A549 (cell line): ENCODE results near the gene RGS21.

Experiments used
- BHLHE40 ChIP-seq: IDR thresholded peaks from 2 replicates; pipeline ENCODE4 v1.6.1; 2012; ENCODE audit warnings: low read depth, low read length, inconsistent platforms
- EP300 ChIP-seq, 2 experiments: fragments of >200 bp; sonication (Bioruptor Twin); formaldehyde crosslinking; IDR thresholded peaks; 2 replicates in 1 of 2; 3 replicates in 1 of 2; pipeline ENCODE4 v1.6.1; 2016 to 2017
- HDAC2 ChIP-seq: fragments of 200-600 bp; sonication (generic); IDR thresholded peaks from 2 replicates; pipeline ENCODE4 v1.6.1; 2016
- JUN ChIP-seq, 2 experiments: fragments of >200 bp; sonication (Bioruptor Twin); formaldehyde crosslinking; IDR thresholded peaks; 2 replicates in 1 of 2; 3 replicates in 1 of 2; pipeline ENCODE4 v1.6.1; 2016 to 2017
- POLR2A ChIP-seq: IDR thresholded peaks from 2 replicates; pipeline ENCODE4 v1.6.1; 2012; ENCODE audit warnings: mild to moderate bottlenecking, low read length
- RCOR1 ChIP-seq: fragments of 150-350 bp; IDR thresholded peaks from 2 replicates; pipeline ENCODE4 v1.6.1; 2014; ENCODE audit warnings: antibody characterized with exemption, low read length, low read depth
- TF ChIP-seq, protein P1 (sequence below): fragments of >200 bp; sonication (Bioruptor Twin); formaldehyde crosslinking; IDR thresholded peaks from 3 replicates; pipeline ENCODE4 v1.5.1; 2016
- TF ChIP-seq, protein P2 (sequence below): fragments of 200-600 bp; sonication (generic); IDR thresholded peaks from 2 replicates; pipeline ENCODE4 v1.6.1; 2016; ENCODE audit warnings: antibody characterized with exemption, mild to moderate bottlenecking, moderate library complexity
- TF ChIP-seq, protein P3 (sequence below): IDR thresholded peaks from 2 replicates; pipeline ENCODE4 v1.6.1; 2012

GRCh38 chr1:192376374-192376773 lies 59.6 kb downstream of the RGS21 start:
- TF ChIP-seq, protein P1, sequence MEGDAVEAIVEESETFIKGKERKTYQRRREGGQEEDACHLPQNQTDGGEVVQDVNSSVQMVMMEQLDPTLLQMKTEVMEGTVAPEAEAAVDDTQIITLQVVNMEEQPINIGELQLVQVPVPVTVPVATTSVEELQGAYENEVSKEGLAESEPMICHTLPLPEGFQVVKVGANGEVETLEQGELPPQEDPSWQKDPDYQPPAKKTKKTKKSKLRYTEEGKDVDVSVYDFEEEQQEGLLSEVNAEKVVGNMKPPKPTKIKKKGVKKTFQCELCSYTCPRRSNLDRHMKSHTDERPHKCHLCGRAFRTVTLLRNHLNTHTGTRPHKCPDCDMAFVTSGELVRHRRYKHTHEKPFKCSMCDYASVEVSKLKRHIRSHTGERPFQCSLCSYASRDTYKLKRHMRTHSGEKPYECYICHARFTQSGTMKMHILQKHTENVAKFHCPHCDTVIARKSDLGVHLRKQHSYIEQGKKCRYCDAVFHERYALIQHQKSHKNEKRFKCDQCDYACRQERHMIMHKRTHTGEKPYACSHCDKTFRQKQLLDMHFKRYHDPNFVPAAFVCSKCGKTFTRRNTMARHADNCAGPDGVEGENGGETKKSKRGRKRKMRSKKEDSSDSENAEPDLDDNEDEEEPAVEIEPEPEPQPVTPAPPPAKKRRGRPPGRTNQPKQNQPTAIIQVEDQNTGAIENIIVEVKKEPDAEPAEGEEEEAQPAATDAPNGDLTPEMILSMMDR = no peak
- TF ChIP-seq POLR2A (no peak), BHLHE40 (no peak), RCOR1 (no peak), HDAC2 (no peak), EP300 (IDR thresholded peaks at IDR 0.05) (no peak), JUN (IDR thresholded peaks at IDR 0.05) (no peak)
- TF ChIP-seq, protein P2, sequence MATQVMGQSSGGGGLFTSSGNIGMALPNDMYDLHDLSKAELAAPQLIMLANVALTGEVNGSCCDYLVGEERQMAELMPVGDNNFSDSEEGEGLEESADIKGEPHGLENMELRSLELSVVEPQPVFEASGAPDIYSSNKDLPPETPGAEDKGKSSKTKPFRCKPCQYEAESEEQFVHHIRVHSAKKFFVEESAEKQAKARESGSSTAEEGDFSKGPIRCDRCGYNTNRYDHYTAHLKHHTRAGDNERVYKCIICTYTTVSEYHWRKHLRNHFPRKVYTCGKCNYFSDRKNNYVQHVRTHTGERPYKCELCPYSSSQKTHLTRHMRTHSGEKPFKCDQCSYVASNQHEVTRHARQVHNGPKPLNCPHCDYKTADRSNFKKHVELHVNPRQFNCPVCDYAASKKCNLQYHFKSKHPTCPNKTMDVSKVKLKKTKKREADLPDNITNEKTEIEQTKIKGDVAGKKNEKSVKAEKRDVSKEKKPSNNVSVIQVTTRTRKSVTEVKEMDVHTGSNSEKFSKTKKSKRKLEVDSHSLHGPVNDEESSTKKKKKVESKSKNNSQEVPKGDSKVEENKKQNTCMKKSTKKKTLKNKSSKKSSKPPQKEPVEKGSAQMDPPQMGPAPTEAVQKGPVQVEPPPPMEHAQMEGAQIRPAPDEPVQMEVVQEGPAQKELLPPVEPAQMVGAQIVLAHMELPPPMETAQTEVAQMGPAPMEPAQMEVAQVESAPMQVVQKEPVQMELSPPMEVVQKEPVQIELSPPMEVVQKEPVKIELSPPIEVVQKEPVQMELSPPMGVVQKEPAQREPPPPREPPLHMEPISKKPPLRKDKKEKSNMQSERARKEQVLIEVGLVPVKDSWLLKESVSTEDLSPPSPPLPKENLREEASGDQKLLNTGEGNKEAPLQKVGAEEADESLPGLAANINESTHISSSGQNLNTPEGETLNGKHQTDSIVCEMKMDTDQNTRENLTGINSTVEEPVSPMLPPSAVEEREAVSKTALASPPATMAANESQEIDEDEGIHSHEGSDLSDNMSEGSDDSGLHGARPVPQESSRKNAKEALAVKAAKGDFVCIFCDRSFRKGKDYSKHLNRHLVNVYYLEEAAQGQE = no peak
- TF ChIP-seq, protein P3, sequence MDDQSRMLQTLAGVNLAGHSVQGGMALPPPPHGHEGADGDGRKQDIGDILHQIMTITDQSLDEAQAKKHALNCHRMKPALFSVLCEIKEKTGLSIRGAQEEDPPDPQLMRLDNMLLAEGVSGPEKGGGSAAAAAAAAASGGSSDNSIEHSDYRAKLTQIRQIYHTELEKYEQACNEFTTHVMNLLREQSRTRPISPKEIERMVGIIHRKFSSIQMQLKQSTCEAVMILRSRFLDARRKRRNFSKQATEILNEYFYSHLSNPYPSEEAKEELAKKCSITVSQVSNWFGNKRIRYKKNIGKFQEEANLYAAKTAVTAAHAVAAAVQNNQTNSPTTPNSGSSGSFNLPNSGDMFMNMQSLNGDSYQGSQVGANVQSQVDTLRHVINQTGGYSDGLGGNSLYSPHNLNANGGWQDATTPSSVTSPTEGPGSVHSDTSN = no peak
